HL-60 (cell line): Measurements from ENCODE around the gene TRMT61A.

Experiments
- POLR2AphosphoS5 ChIP-seq: IDR thresholded peaks from 2 replicates; pipeline ENCODE4 v1.6.1; 2012; ENCODE audit warnings: low read depth
- TF ChIP-seq, protein P1 (sequence below): IDR thresholded peaks from one replicate; pipeline ENCODE4 v1.5.1; 2011; ENCODE audit warnings: low read length, control low read depth, inconsistent platforms; ENCODE audit not compliant: insufficient read depth

DNA sequence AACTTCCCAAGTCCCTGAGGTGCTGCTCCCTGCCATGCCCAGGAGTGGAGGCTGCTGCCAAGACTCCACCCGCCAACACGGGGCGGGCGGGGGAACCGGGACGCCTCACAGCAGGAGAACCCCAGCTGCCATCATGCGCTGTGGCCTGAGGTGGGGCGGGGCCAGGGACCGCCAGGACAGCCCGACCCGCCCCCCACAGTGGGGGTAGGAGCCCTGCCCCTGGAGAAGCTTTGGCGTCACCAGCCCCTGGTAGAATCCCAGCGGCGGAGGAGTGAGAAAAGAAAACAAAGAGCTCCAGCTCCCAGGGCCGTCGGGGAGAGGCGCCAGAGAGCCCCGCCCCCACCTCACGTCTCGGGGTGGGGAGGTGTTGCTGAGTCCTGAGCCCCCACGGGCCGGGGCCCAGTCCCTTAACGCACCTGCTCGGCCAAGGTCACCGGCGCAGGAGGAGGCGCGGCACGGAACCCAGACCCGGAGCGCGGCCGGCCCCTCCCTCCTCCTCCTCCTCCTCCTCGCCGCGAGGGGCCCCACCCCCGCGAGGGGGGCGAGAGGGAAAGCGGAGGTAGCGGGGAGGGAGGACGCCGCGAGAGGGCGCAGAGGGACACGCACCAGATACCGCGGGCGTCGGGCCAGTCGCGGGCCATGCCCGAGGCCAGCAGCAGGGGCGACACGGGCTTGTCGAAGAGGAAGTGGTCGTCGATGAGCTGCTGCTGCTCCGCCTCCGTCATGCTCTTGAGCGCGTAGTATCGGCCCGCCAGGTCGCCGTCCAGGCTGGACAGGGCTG, 8.1 kb upstream of the TRMT61A start:
- TF ChIP-seq, protein P1, sequence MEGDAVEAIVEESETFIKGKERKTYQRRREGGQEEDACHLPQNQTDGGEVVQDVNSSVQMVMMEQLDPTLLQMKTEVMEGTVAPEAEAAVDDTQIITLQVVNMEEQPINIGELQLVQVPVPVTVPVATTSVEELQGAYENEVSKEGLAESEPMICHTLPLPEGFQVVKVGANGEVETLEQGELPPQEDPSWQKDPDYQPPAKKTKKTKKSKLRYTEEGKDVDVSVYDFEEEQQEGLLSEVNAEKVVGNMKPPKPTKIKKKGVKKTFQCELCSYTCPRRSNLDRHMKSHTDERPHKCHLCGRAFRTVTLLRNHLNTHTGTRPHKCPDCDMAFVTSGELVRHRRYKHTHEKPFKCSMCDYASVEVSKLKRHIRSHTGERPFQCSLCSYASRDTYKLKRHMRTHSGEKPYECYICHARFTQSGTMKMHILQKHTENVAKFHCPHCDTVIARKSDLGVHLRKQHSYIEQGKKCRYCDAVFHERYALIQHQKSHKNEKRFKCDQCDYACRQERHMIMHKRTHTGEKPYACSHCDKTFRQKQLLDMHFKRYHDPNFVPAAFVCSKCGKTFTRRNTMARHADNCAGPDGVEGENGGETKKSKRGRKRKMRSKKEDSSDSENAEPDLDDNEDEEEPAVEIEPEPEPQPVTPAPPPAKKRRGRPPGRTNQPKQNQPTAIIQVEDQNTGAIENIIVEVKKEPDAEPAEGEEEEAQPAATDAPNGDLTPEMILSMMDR, result peak; percentile 32
- TF ChIP-seq POLR2AphosphoS5, result no peak
